HG03378 (cell line): Measurements from ENCODE around the gene TCF12.
"Not testable (repeated sequence)": the region's sequence is repeated elsewhere in the genome, so short reads cannot be mapped to it uniquely, and the experiment has no call there.

Experiments
- ATAC-seq: cut with Tn5 transposase; IDR thresholded peaks from one replicate; pipeline ENCODE4 v1.9.1; 2021; ENCODE audit warnings: mild to moderate bottlenecking, moderate library complexity; ENCODE audit not compliant: unreplicated experiment

Gene TCF12

GRCh38 chr15:57014896-57015295 lies 96.5 kb downstream of the TCF12 start:
- ATAC-seq, result not testable (repeated sequence)

GRCh38 chr15:57015360-57015759 lies 96.9 kb downstream of the TCF12 start:
- ATAC-seq, result no peak

GRCh38 chr15:57015897-57016296 lies 97.5 kb downstream of the TCF12 start:
- ATAC-seq, result no peak

GRCh38 chr15:57017024-57017423 lies 98.6 kb downstream of the TCF12 start:
- no peak for ATAC-seq

GRCh38 chr15:57018151-57018550 lies 99.7 kb downstream of the TCF12 start:
- no peak for ATAC-seq

- no peak for ATAC-seq
Observed at GRCh38 chr15:57019496-57020160, 101.2 kb downstream of the TCF12 start.

GRCh38 chr15:57025264-57025926 lies 107.0 kb downstream of the TCF12 start:
- ATAC-seq, result no peak

GRCh38 chr15:57026016-57026592 lies 107.7 kb downstream of the TCF12 start:
- no peak for ATAC-seq

- no peak for ATAC-seq
Observed at GRCh38 chr15:57027596-57027995, 109.2 kb downstream of the TCF12 start.

GRCh38 chr15:57028176-57028575 lies 109.7 kb downstream of the TCF12 start:
- ATAC-seq, result no peak

GRCh38 chr15:57030011-57030410 lies 111.6 kb downstream of the TCF12 start:
- no peak for ATAC-seq

GRCh38 chr15:57031082-57031481 lies 112.6 kb downstream of the TCF12 start:
- ATAC-seq, result no peak

GRCh38 chr15:57031605-57032004 lies 113.2 kb downstream of the TCF12 start:
- ATAC-seq, result no peak

- no peak for ATAC-seq
Observed at GRCh38 chr15:57032338-57032737, 113.9 kb downstream of the TCF12 start.

- ATAC-seq, result no peak
Observed at GRCh38 chr15:57033715-57034439, 115.4 kb downstream of the TCF12 start.

- ATAC-seq, result no peak
Observed at GRCh38 chr15:57034613-57035012, 116.2 kb downstream of the TCF12 start.

- no peak for ATAC-seq
Observed at GRCh38 chr15:57035664-57036063, 117.2 kb downstream of the TCF12 start.

GRCh38 chr15:57036352-57036751 lies 117.9 kb downstream of the TCF12 start:
- no peak for ATAC-seq

- ATAC-seq, result no peak
Observed at GRCh38 chr15:57037548-57037947, 119.1 kb downstream of the TCF12 start.

GRCh38 chr15:57038040-57038439 lies 119.6 kb downstream of the TCF12 start:
- ATAC-seq, result no peak

- ATAC-seq, result no peak
Observed at GRCh38 chr15:57038496-57038895, 120.1 kb downstream of the TCF12 start.

GRCh38 chr15:57041416-57041815 lies 123.0 kb downstream of the TCF12 start:
- ATAC-seq, result no peak
